Activated CD8-positive, alpha-beta memory T cell treated with anti-CD3 and anti-CD28 coated beads, Interleukin-2, amount 50 U/mL, for 4 hours (primary cell): ENCODE results near the gene HKDC1.
"Not testable (repeated sequence)": the region's sequence is repeated elsewhere in the genome, so short reads cannot be mapped to it uniquely, and the experiment has no call there.

ENCODE experiments used
- DNase-seq: peaks from one replicate; pipeline ENCODE4 v3.0.0-alpha.2; 2020

The HKDC1 gene

DNA sequence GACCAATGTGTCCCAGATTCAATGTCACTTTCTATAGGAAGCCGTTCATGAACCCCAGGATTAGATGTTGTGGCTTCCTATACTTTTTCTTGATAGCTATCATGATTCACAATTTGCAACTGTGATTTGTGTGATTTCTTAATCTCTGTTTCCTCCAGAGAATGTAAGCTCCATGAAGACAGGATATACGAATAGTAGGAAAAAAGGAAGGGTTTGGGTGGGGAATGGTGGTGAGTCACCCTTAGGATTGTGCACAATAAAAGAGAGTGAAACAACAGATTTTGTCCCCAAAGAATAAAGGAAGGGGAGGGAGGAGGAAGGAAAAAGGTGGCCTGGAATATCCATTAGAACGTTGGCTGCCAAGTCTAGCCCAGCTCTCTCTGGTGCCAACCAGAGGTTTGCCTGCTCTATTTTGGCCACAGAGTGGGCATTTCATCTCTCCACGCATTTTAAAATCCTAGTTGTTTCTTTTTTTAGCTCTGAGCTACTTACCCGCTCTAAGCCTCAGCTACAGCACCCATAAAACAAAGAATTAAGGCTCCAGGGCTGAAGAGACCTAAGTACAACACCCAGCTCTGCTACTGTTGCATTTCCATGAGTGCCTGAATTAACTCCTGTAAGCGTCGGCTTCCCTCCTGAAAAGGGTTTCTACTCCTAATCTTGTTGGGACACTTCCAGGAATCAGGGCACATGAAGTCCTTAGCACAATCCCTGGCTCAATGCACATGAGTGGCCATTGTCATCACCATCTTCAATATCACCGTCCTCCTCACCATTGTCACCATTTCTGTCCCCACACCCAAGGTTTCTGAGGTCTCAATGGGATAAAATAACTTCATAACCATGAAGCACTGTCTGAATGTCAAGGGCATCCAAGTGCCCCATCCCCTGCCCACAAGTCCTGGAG, 61.6 kb downstream of the HKDC1 start:
- DNase-seq = no peak

DNA sequence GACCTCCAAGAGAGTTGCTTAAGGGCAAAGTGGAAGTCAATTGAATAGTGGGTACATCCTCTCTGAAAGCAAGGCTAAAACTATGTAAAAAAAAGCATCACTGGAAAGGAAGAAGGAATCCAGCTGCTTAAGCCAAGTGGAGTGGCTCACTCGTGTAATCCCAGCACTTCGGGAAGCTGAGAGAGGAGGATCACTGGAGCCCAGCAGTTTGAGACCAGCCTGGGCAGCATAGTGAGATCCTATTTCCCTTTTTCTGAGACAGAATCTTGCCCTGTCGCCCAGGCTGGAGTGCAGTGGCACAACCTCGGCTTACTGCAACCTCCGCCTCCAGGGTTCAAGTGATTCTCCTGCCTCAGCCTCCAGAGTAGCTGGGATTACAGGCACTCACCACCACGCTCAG, 64.3 kb downstream of the HKDC1 start:
- not testable (repeated sequence) for DNase-seq

DNA sequence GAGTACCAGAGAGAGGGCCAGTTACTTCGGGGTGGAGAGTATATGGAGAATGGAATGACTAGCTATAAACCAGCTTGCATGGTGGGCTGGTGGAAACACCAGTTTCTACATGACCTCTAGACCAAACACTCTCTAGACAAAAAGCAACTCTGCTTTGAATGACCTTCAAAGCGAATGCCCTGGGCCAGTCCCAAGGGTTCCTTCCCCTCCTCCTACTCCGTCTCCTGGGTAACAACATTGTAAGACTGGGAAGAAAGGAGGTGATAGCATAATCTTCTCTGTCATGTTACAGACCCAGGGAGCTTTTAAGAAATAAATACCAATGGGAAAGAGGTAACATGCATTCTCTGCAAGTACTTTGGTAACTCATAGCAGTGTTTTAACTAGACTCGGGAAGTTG, 65.6 kb downstream of the HKDC1 start:
- no peak for DNase-seq

DNA sequence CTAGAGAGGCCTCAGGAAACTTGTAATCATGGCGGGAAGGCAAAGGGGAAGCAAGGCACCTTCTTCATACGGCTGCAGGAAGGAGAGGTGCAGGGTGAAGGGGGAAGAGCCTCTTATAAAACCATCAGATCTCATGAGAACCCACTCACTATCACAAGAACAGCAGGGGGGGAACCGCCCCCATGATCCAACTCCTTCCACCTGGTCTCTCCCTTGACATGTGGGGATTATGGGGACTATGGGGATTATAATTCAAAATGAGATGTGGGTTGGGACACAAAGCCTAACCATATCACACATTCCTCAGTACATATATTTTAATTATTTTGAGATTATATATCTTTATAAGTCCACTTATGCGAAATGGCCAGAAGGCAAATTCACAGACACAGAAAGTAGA, 67.0 kb downstream of the HKDC1 start:
- DNase-seq = no peak

DNA sequence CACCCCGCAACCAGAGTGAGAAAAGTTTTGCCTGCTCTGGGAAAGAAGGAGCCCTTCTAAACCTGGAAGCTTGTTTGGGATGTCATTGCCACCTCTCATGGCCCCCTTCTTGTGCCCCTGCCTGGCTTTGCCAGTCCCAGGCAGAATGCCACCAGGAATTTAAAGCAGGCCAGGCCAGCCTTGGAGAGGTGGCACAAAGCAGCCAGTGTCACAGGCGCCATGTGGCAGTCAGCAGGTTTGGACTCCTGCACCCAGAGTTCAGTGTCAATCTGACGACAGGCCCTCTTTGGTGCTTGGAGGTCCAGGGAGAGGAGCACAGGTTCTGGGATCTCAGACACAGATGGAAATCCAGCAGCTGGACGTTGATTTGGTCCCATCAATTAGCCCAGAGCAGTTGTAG, 70.9 kb downstream of the HKDC1 start:
- DNase-seq = no peak

DNA sequence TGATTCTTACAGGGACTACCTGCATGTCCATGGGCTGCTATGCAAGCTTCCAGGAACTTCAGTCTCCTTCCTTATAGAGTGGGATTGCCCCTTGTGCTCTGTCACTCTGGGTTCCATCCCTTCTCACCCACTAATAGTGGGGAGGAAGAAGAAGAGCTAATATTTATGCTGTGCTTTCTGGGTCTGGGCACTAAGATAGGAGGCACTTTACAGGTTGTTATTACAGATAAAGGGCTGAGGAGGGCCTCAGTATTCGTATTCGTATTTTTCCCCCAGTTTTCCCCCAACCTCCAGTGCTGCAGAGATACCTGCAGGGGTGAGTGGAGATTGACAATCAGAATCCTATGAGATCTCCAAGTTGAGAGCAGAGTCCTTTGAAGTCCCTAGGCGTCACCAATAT, 72.3 kb downstream of the HKDC1 start:
- DNase-seq = no peak

DNA sequence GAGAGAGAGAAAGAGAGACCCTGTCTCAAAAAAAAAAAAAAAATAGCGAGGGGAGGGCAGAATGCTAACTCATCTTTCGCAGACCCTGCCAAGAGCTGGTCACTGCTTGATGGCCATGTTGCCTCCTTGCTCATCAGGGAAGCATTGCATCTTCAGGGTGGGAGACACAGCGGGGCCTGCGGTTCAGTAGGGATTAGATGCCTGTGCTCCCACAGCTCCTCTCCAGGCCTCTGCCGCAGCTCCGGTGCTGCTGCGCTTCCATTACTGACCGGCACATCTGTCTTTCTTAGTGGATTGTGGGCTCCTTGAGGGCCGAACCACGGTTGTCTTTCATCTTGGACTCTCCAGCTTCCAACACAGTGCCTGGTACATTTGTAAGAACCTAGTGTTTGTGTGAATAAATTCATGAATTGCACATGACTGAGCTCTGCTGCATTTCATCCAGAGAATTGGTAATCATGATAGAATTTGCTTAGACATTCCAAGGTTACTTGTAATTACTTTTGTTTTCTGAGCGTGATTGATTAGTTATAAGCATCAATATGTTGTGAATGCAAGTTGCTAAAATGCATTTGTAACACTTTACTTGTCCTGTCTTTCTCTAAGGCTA, 75.0 kb downstream of the HKDC1 start:
- no peak for DNase-seq

DNA sequence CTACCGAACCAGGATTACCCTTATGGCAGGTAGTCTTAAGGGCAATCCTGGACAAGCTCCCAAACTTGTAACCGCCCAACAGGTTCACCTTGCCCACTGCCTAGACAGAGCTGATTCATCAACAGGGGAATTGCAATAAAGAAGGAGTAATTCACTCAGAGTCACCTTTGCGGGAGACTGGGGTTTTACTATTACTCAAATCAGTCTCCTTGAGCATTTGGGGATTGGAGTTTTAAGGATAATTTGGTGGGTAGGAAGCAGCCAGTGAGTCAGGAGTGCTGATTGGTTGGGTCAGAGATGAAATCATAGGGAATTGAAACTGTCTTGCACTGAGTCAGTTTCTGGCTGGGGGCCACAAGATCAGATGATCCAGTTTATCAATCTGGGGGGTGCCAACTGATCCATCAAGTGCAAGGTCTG, 83.5 kb downstream of the HKDC1 start:
- no peak for DNase-seq

DNA sequence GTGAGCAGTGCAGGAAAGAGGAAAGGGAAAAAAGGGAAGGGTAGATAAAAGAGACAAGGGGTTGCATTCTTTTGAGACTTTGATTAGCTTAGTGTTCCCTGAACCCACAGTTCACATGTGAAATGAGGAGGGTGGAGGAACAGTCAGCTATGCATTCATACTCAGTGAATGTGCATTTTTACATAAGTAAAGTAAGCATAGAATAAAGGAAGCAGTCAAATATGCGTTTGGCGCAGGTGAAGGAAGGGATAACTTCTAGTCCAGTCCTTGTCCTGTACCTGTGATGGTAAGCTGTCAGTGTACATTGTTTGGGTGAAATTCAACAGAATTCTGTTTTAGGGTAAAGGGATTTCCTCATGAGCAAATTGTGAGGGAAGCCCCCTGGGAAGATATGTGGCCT, 86.3 kb downstream of the HKDC1 start:
- DNase-seq = no peak

DNA sequence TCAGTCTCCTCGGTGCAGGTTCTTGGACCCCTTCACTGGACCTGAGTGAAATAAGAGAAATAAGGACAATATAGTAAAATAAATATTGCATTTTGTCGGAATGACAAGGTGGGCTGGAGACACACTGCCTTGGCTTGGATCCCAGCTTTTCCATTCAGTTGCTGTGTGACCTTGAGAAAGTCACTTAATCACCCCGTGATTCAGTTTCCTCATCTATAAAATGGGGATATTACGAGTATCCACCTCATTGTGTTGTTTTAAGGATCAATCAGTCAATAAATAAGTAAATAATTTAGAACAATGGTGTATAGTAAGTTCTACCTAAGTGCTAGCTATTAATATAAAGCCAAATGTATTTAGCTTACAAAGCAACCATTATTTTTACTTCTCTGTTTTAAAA, 87.3 kb downstream of the HKDC1 start:
- no peak for DNase-seq

DNA sequence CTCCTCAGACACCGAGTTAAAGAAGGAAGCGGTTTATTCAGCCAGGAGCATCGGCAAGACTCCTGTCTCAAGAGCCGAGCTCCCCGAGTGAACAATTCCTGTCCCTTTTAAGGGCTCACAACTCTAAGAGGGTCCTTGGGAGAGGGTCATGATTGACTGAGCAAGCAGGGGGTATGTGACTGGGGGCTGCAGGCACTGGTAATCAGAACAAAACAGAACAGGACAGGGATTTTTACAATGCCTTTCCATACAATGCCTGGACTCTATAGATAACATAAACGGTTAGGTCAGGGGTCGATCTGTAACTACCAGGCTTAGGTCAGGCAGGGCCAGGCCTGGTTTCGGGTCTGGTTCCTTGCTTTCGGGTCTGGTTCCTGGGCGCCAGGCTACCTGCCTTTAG, 88.2 kb downstream of the HKDC1 start:
- DNase-seq = not testable (repeated sequence)

DNA sequence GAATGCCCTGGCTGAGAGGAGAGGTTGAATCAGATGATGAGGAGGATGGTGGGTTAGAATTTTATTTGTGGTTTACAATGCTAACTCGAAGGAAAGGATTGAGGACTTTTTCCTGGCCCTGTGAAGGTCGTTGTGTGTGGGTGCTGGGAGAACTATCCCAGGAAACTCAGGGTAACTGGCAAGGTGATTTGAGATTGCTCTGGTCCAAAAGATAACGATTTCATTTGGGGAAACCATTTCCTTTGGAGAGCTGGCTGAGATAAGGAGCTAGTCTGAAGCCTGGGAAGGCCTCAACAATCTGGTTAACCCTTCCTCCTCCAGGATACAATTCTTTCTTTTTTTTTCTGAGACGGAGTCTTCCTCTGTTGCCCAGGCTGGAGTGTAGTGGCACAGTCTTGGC, 91.2 kb downstream of the HKDC1 start:
- no peak for DNase-seq

DNA sequence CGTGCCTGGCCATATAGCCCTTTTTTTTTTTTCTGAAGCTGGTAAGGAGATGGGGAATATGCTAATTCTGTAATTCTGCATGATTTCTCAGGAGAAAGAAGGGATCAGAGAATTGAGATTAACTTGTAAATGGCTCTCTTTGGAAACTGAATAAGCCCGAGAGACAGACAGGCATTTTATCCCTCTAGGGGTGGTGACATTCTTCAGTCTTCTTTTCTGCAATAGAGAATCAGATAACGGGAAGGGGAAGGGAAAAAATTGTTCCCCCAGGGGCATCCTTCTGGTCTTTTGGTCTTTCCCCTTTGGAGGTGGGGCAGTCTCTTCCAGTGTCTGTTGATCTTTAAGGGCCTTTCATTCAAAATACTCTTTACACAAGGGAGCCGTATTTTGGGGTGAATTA, 92.4 kb downstream of the HKDC1 start:
- no peak for DNase-seq

DNA sequence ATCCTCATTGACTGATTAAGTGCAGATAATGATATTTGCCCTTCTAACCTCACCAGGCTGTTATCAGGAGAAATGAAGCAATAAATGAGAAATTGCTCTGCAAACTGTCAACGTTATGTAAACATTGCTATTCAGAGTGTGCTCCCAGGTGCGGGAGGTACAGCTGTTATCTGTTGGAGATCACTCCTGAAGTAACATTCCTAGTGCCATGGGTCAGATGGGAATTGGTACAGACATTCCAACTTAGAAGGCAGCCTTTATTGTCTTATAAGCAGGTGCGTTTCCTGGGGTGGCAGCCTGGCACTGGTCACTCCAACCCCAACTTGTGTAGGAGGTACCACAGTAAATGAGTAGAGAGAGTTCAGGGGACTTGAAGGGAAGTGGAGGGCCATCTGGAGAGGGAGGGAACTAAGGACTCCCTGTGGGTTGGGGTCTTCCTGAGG, 95.0 kb downstream of the HKDC1 start:
- DNase-seq = no peak

DNA sequence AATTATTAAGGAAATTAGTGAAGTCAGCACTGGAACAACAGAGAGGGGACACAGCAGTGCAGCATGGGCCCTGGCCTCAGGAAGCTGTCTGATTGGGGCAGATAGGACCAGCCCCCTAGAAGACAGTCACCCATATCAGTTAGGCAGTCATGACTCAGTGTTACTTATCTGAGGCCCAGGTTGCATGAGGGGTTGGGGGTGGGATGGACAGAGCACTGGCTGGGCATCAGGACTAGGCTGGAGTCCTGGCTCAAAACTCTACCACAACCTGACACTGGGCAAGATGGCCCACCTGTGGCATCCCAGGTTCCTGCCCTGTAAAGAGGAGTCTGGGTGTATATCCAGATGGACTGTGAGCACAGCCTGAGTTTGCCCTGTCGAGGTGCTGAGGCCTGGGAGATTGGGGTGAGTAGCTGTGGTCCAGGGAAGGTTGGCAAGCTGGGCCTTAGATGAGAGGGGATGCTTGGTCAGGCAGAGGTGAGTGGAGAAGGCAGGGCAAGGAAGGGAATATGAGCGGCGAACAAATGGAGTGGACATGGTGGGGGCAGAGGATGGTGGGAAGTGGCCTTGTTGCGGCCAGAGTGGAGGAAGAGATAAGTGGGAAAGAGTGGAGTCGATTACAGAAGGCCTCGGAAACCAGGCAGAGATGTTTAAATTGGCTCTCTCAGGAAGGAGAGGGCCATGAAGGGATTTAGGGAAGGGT, 95.6 kb downstream of the HKDC1 start:
- no peak for DNase-seq

DNA sequence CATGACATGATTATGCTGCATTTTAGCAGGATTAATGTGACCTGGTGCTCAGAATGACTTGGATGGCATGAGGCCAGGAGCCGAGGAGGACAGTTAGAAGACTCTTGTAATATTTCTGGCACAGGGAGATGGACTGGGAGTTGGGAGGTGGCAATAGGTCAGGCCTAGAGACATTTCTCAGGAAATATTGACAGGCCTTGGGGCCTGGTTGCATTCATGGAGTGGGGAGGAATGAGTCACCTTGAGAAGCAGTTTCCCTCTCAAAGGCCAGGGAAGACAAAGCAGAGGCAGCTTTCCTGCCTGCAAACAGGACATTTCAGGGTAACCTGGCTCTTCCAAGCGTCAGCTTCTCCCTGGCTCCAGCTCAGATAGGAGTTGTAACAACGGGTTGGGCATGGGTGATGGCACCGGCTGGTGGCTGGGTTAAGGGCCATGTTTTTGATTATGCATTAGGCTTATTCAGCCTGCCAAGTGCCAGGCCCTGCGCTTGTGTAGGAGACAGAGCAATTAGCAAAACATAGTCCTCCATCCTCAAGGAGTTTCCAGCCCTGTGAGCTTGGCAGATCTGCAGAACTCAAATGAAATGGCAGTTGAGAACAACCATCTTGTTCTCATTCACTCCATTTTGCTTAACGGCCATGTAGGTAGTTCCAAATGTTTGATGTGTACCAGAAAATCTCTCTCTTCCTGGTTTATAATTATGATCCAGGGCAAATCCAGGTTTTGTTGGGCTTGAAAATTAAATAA, 96.4 kb downstream of the HKDC1 start:
- no peak for DNase-seq
